ENCODE results near the gene ADH5. TPM values are rescaled to one million over a fixed set of nuclear protein-coding genes. Genes with fewer than 3 reads are reported as not detected.

Gene ADH5
- total and polyA plus RNA-seq, 4 donors = 90.4 to 190 (median 120) TPM

- no peak for DNase-seq (ENCODE audit: low spot score)
- Histone ChIP-seq H3K36me3 (ENCODE audit: control insufficient read depth in 4 of 4, insufficient read depth in 3 of 4, low read depth in 1 of 4, low read length in 3 of 4) (peaks cover 0 to 4% (median under 1%) of the 10 kb centered on the region in 4 donors), H3K9ac (ENCODE audit: low read depth in 1 of 2, low read length in 2 of 2) (no peak overlapping the region), H3K27me3 (ENCODE audit: control insufficient read depth in 4 of 4, insufficient read depth in 4 of 4, low read length in 3 of 4) (no peaks in the 10 kb centered on the region), H3K4me1 (ENCODE audit: control insufficient read depth in 4 of 4, insufficient read depth in 4 of 4, low read length in 3 of 4) (no peaks in the 10 kb centered on the region), H3K27ac (ENCODE audit: low read depth in 1 of 2, low read length in 2 of 2) (no peak overlapping the region), H3K9me3 (ENCODE audit: control insufficient read depth in 4 of 4, low read length in 3 of 4) (no peaks in the 10 kb centered on the region), H3K4me3 (ENCODE audit: low read depth in 1 of 3, low read length in 3 of 3) (no peak overlapping the region)
- TF ChIP-seq JUND (IDR thresholded peaks at IDR 0.05) = no peak
- no peak for TF ChIP-seq ATF3 (IDR thresholded peaks at IDR 0.05)
- TF ChIP-seq REST (IDR thresholded peaks at IDR 0.05) = no peak
- no peak for TF ChIP-seq CTCF (IDR thresholded peaks at IDR 0.05; ENCODE audit: low read depth, low read length, missing input control)
- no peak for TF ChIP-seq FOXA1 (IDR thresholded peaks at IDR 0.05)
- no peak for TF ChIP-seq SP1 (IDR thresholded peaks at IDR 0.05)
- no peak for TF ChIP-seq YY1 (IDR thresholded peaks at IDR 0.05)
- no peak for TF ChIP-seq HNF4A (conservative IDR thresholded peaks at IDR 0.05)
- TF ChIP-seq NR2F2 (IDR thresholded peaks at IDR 0.05) = no peak
- no peak for TF ChIP-seq RAD21 (IDR thresholded peaks at IDR 0.05)
- no peak for TF ChIP-seq FOXA2 (IDR thresholded peaks at IDR 0.05)
- TF ChIP-seq ZBTB33 (IDR thresholded peaks at IDR 0.05) = no peak
- TF ChIP-seq EGR1 (IDR thresholded peaks at IDR 0.05; ENCODE audit: low read depth in 2 of 2) = no peak
- TF ChIP-seq GABPA (IDR thresholded peaks at IDR 0.05 in 1 of 2, conservative IDR thresholded peaks at IDR 0.05 in 1 of 2) = no peak
- no peak for TF ChIP-seq RXRA (IDR thresholded peaks at IDR 0.05)
- TF ChIP-seq MAX (IDR thresholded peaks at IDR 0.05) = no peak
- no peak for TF ChIP-seq HNF4G (IDR thresholded peaks at IDR 0.05)
- TF ChIP-seq TAF1 (conservative IDR thresholded peaks at IDR 0.05) = no peak
- WGBS = 55% methylated on average over 2 of the region's 2 CpGs
These were observed 45.2 kb downstream of the ADH5 start for GRCh38 chr4:99043346-99043745.

All from liver (tissue), 9 donors.